ENCODE results near the gene IGF1R.

GRCh38 chr15:98968576-98968975 lies 320.2 kb downstream of the IGF1R start:
- TF ChIP-seq CTCF (IDR thresholded peaks at IDR 0.05) (no peak), POLR2A (IDR thresholded peaks at IDR 0.05) (no peak), POLR2AphosphoS5 (IDR thresholded peaks at IDR 0.05) (no peak)
